Body of pancreas (tissue), 4 donors: ENCODE data around the gene CREB3L1. TPM values are rescaled to one million over a fixed set of nuclear protein-coding genes. Genes with fewer than 3 reads are reported as not detected.

ENCODE experiments used
- ATAC-seq: fragments of 150-250 bp; one replicate; pipeline ENCODE4 v1.9.1; 2016
- DNase-seq, 4 donors: peaks; one replicate each; pipeline ENCODE4 v3.0.0-alpha.2; 2019
- H3K27ac ChIP-seq, 4 donors: fragments of 200-600 bp; sonication (generic); 1 replicate in 3 of 4; 2 replicates in 1 of 4; pipeline versions ENCODE4 v1.5.1 to v1.6.1; 2016 to 2019; ENCODE audit warnings: mild to moderate bottlenecking in 1 of 4, mixed read lengths in 1 of 4, moderate library complexity in 1 of 4
- H3K27me3 ChIP-seq, 2 donors: fragments of 200-600 bp; sonication (generic); one replicate each; pipeline ENCODE4 v1.6.0; 2016; ENCODE audit warnings: mild to moderate bottlenecking in 1 of 2
- H3K36me3 ChIP-seq, 2 donors: fragments of 200-600 bp; sonication (generic); replicated peaks in 1 of 2; 2 replicates each; pipeline ENCODE4 v1.5.1; 2016; ENCODE audit warnings: low read depth in 2 of 2; ENCODE audit not compliant: insufficient read depth in 1 of 2
- H3K4me1 ChIP-seq: fragments of 200-600 bp; sonication (generic); one replicate; pipeline ENCODE4 v1.6.0; 2016
- H3K4me3 ChIP-seq, 2 donors: fragments of 200-600 bp; sonication (generic); 1 replicate in 1 of 2; 2 replicates in 1 of 2; pipeline ENCODE4 v1.5.1; 2016 to 2019
- H3K9me3 ChIP-seq, 3 donors: fragments of 200-600 bp; sonication (generic); 1 replicate in 2 of 3; 2 replicates in 1 of 3; pipeline ENCODE4 v1.5.1; 2016
- CTCF ChIP-seq, 7 experiments: fragments of 450-650 bp in 4 of 7; fragments of 200-600 bp in 3 of 7; sonication (generic) in 3 of 7; IDR thresholded peaks; one replicate each; pipeline ENCODE4 v1.5.1; 2016 to 2019; ENCODE audit warnings: antibody characterized with exemption in 7 of 7
- POLR2A ChIP-seq, 3 donors: fragments of 450-650 bp; IDR thresholded peaks; one replicate each; pipeline ENCODE4 v1.6.1; 2016; ENCODE audit warnings: antibody characterized with exemption in 3 of 3, mild to moderate bottlenecking in 2 of 3
- WGBS, 2 donors: methylation state at CpG; one replicate each; pipeline ENCODE4 v1.1.5; 2017; 5-methylcytosine and 5-hydroxymethylcytosine counted together
- intact Hi-C: fragments of 100-400 bp; cut with DNase I; formaldehyde crosslinking; loops from one replicate; pipeline ENCODE4 v1.15.1; 2023
- total RNA-seq, 2 donors: library from RNA; depleted of rRNA; stranded (reverse); fragments of >200 nt; gene quantifications; one replicate each; pipeline ENCODE4 v1.1.0, GENCODE V29; 2016

CREB3L1 gene
- total RNA-seq, 2 donors from 2014 or later = 20.8 to 22.7 TPM

GRCh38 chr11:46242952-46243795, 34.3 kb upstream of the CREB3L1 start:
- Histone ChIP-seq H3K4me1 (peaks cover 34% of the 10 kb centered on the region), H3K27ac (peak overlapping the region; percentile 86 to 94 (median 88)), H3K36me3 (no peaks in the 10 kb centered on the region), H3K9me3 (no peaks in the 10 kb centered on the region), H3K4me3 (peak overlapping the region in 1 of 2 donors; percentile 13), H3K27me3 (no peaks in the 10 kb centered on the region)
- peak; percentile 88 for ATAC-seq
- peak; percentile 94 to 97 (median 95) for DNase-seq
- intact Hi-C loops = no loop called here
- peak in 2 of 7 experiments; percentile 14 to 15 for TF ChIP-seq CTCF (IDR thresholded peaks at IDR 0.05)
- peak in 2 of 3 donors; percentile 88 for TF ChIP-seq POLR2A (IDR thresholded peaks at IDR 0.05)
- 1% methylated on average over 19 to 46 of the region's 46 CpGs for WGBS, 2 donors

GRCh38 chr11:46243796-46244109, 33.7 kb upstream of the CREB3L1 start:
- intact Hi-C loops = no loop called here
- H3K27me3 ChIP-seq = no peaks in the 10 kb centered on the region
- H3K4me3 ChIP-seq = peak overlapping the region in 1 of 2 donors; percentile 13
- DNase-seq = no peak
- no peaks in the 10 kb centered on the region for H3K36me3 ChIP-seq
- ATAC-seq = no peak
- peak overlapping the region; percentile 86 to 94 (median 88) for H3K27ac ChIP-seq
- WGBS, 2 donors = 24 to 36% methylated on average over 8 of the region's 8 CpGs
- no peak for TF ChIP-seq POLR2A (IDR thresholded peaks at IDR 0.05)
- no peak for TF ChIP-seq CTCF (IDR thresholded peaks at IDR 0.05)
- H3K4me1 ChIP-seq = peaks cover 29% of the 10 kb centered on the region
- no peaks in the 10 kb centered on the region for H3K9me3 ChIP-seq

GRCh38 chr11:46246521-46246920, 30.9 kb upstream of the CREB3L1 start:
- H3K4me3 ChIP-seq = no peak overlapping the region
- ATAC-seq (no peak), DNase-seq (no peak)
- no peaks in the 10 kb centered on the region for H3K9me3 ChIP-seq
- no peak for TF ChIP-seq CTCF (IDR thresholded peaks at IDR 0.05)
- TF ChIP-seq POLR2A (IDR thresholded peaks at IDR 0.05) = no peak
- H3K4me1 ChIP-seq = peaks cover 17% of the 10 kb centered on the region
- H3K36me3 ChIP-seq = no peaks in the 10 kb centered on the region
- H3K27ac ChIP-seq = no peak overlapping the region
- intact Hi-C loops = no loop called here
- 66 to 77% methylated on average over 1 of the region's 1 CpG for WGBS, 2 donors
- no peaks in the 10 kb centered on the region for H3K27me3 ChIP-seq

GRCh38 chr11:46247090-46247489, 30.4 kb upstream of the CREB3L1 start:
- H3K9me3 ChIP-seq = no peaks in the 10 kb centered on the region
- TF ChIP-seq POLR2A (IDR thresholded peaks at IDR 0.05) = no peak
- no peak for TF ChIP-seq CTCF (IDR thresholded peaks at IDR 0.05)
- WGBS, 2 donors = 52 to 64% methylated on average over 7 to 9 of the region's 9 CpGs
- H3K36me3 ChIP-seq = no peaks in the 10 kb centered on the region
- peaks cover 21% of the 10 kb centered on the region for H3K4me1 ChIP-seq
- no peak overlapping the region for H3K4me3 ChIP-seq
- no peaks in the 10 kb centered on the region for H3K27me3 ChIP-seq
- intact Hi-C loops = no loop called here
- no peak overlapping the region for H3K27ac ChIP-seq
- DNase-seq = no peak
- no peak for ATAC-seq

- Histone ChIP-seq H3K36me3 (no peaks in the 10 kb centered on the region), H3K9me3 (no peaks in the 10 kb centered on the region), H3K4me3 (no peak overlapping the region), H3K27ac (no peak overlapping the region), H3K27me3 (no peaks in the 10 kb centered on the region), H3K4me1 (peaks cover 22% of the 10 kb centered on the region)
- WGBS, 2 donors = 15 to 19% methylated on average over 4 of the region's 4 CpGs
- peak; percentile 70 for ATAC-seq
- intact Hi-C loops = no loop called here
- TF ChIP-seq CTCF (IDR thresholded peaks at IDR 0.05) (peak; percentile 43 to 93 (median 90)), POLR2A (IDR thresholded peaks at IDR 0.05) (no peak)
- DNase-seq = peak; percentile 84 to 90 (median 84)
Observed at GRCh38 chr11:46247659-46248058, 29.8 kb upstream of the CREB3L1 start.
